ACHN (cell line): Measurements from ENCODE around the gene IGF2BP2.
A peak's percentile ranks its signal among the peaks of the same experiment; 100 is the strongest.
"Not testable (repeated sequence)": the region's sequence is repeated elsewhere in the genome, so short reads cannot be mapped to it uniquely, and the experiment has no call there.

ENCODE experiments used
- DNase-seq: peaks from one replicate; pipeline ENCODE4 v3.0.0-alpha.2; 2015
- in situ Hi-C: cut with HindIII; loops from 2 replicates; pipeline ENCODE4 v1.10.0; 2017; ENCODE audit warnings: low sequenced_read_pairs, low pct_ligation_motif_present, low pct_unique_long_range_greater_than_20kb

The IGF2BP2 gene

GRCh38 chr3:185658943-185659342 is 165.9 kb downstream of the IGF2BP2 start:
- in situ Hi-C loops = no loop called here
- peak; percentile 56 for DNase-seq

GRCh38 chr3:185658504-185658912 is 166.3 kb downstream of the IGF2BP2 start:
- peak; percentile 86 for DNase-seq
- in situ Hi-C loops = no loop called here

GRCh38 chr3:185657691-185658503 is 166.9 kb downstream of the IGF2BP2 start:
- no peak for DNase-seq
- in situ Hi-C loops = no loop called here

GRCh38 chr3:185657211-185657610 is 167.6 kb downstream of the IGF2BP2 start:
- in situ Hi-C loops = no loop called here
- no peak for DNase-seq

GRCh38 chr3:185656321-185656840 is 168.5 kb downstream of the IGF2BP2 start:
- in situ Hi-C loops = no loop called here
- DNase-seq = peak; percentile 82

- DNase-seq = no peak
- in situ Hi-C loops = no loop called here
Observed at GRCh38 chr3:185655426-185656320, 169.2 kb downstream of the IGF2BP2 start.

GRCh38 chr3:185654758-185655145 is 170.1 kb downstream of the IGF2BP2 start:
- in situ Hi-C loops = no loop called here
- no peak for DNase-seq

- in situ Hi-C loops = no loop called here
- no peak for DNase-seq
Observed at GRCh38 chr3:185653949-185654757, 170.7 kb downstream of the IGF2BP2 start.

- DNase-seq = no peak
- in situ Hi-C loops = no loop called here
Observed at GRCh38 chr3:185651971-185652370, 172.9 kb downstream of the IGF2BP2 start.

GRCh38 chr3:185649414-185649813 is 175.4 kb downstream of the IGF2BP2 start:
- DNase-seq = no peak
- in situ Hi-C loops = no loop called here

GRCh38 chr3:185648396-185648795 is 176.4 kb downstream of the IGF2BP2 start:
- in situ Hi-C loops = no loop called here
- no peak for DNase-seq

- no peak for DNase-seq
- in situ Hi-C loops = no loop called here
Observed at GRCh38 chr3:185647880-185648210, 177.0 kb downstream of the IGF2BP2 start.

GRCh38 chr3:185647134-185647879 is 177.5 kb downstream of the IGF2BP2 start:
- in situ Hi-C loops = no loop called here
- DNase-seq = no peak

- in situ Hi-C loops = no loop called here
- no peak for DNase-seq
Observed at GRCh38 chr3:185646382-185647133, 178.3 kb downstream of the IGF2BP2 start.

GRCh38 chr3:185645596-185646381 is 179.1 kb downstream of the IGF2BP2 start:
- in situ Hi-C loops = no loop called here

GRCh38 chr3:185645191-185645590 is 179.7 kb downstream of the IGF2BP2 start:
- DNase-seq, in situ Hi-C loops: not testable (repeated sequence)

More at GRCh38 chr3:185645596-185646381, 179.1 kb downstream of the IGF2BP2 start:
- no peak for DNase-seq

- in situ Hi-C loops = no loop called here
- no peak for DNase-seq
Observed at GRCh38 chr3:185640308-185640707, 184.5 kb downstream of the IGF2BP2 start.
